Cardiac muscle cell (in vitro differentiated cells and primary cell): Measurements from ENCODE around the gene EIF4G3. TPM values are rescaled to one million over a fixed set of nuclear protein-coding genes. Genes with fewer than 3 reads are reported as not detected.

ENCODE experiments used
- DNase-seq, 2 donors: peaks; one replicate each; pipeline versions ENCODE4 v3.0.0 to v3.0.0-alpha.2; 2010 to 2017; ENCODE audit warnings: low read depth in 1 of 2, low spot score in 1 of 2
- H3K27ac ChIP-seq: fragments of 200-600 bp; sonication (generic); 2 replicates; pipeline ENCODE4 v1.5.1; 2016
- H3K27me3 ChIP-seq: fragments of 200-600 bp; sonication (generic); 2 replicates; pipeline ENCODE4 v1.6.0; 2016; ENCODE audit warnings: control low read depth
- H3K36me3 ChIP-seq: fragments of 200-600 bp; sonication (generic); 2 replicates; pipeline ENCODE4 v1.5.1; 2016; ENCODE audit warnings: control low read depth
- H3K4me1 ChIP-seq: fragments of 200-600 bp; sonication (generic); 2 replicates; pipeline ENCODE4 v1.8.1; 2017; ENCODE audit warnings: low read depth, mild to moderate bottlenecking, mixed run types
- H3K4me3 ChIP-seq: fragments of 200-600 bp; sonication (generic); 2 replicates; pipeline ENCODE4 v1.5.1; 2016; ENCODE audit warnings: mild to moderate bottlenecking
- H3K9me3 ChIP-seq: fragments of 200-600 bp; sonication (generic); 2 replicates; pipeline ENCODE4 v1.5.1; 2017; ENCODE audit warnings: low read depth, mild to moderate bottlenecking, control low read depth
- CTCF ChIP-seq: IDR thresholded peaks from 2 replicates; pipeline ENCODE4 v1.5.1; 2012; ENCODE audit warnings: low read depth, mild to moderate bottlenecking, low read length
- polyA plus RNA-seq: library from polyadenylated mRNA; unstranded; fragments of >200 nt; fragmentation: Nextera tagmentation; extraction: Ambion mirVana; gene quantifications from 2 replicates; pipeline ENCODE4 v1.2.1, GENCODE V29; 2016
- total RNA-seq: library from RNA; depleted of rRNA; stranded (reverse); fragments of >200 nt; gene quantifications from 2 replicates; pipeline ENCODE4 v1.2.3, GENCODE V29; 2016

The EIF4G3 gene
- total and polyA plus RNA-seq, 2 experiments from 2014 or later = 37.8 to 55.3 TPM

- no peak for TF ChIP-seq CTCF
- no peak for DNase-seq
- Histone ChIP-seq H3K4me1 (no peaks in the 10 kb centered on the region), H3K36me3 (no peaks in the 10 kb centered on the region), H3K27ac (no peak overlapping the region), H3K27me3 (no peaks in the 10 kb centered on the region), H3K4me3 (no peak overlapping the region), H3K9me3 (no peaks in the 10 kb centered on the region)
Measured at GRCh38 chr1:21034725-21035628, 141.7 kb downstream of the EIF4G3 start.

- Histone ChIP-seq H3K27ac (no peak overlapping the region), H3K4me1 (no peaks in the 10 kb centered on the region), H3K27me3 (no peaks in the 10 kb centered on the region), H3K36me3 (no peaks in the 10 kb centered on the region), H3K9me3 (no peaks in the 10 kb centered on the region), H3K4me3 (no peak overlapping the region)
- DNase-seq = no peak
- TF ChIP-seq CTCF = no peak
Measured at GRCh38 chr1:21032741-21033140, 144.0 kb downstream of the EIF4G3 start.

- H3K27ac ChIP-seq = no peak overlapping the region
- DNase-seq = no peak
- TF ChIP-seq CTCF = no peak
- no peaks in the 10 kb centered on the region for H3K9me3 ChIP-seq
- no peaks in the 10 kb centered on the region for H3K36me3 ChIP-seq
- H3K4me1 ChIP-seq = no peaks in the 10 kb centered on the region
- no peaks in the 10 kb centered on the region for H3K27me3 ChIP-seq
- H3K4me3 ChIP-seq = no peak overlapping the region
Measured at GRCh38 chr1:21030181-21030580, 146.5 kb downstream of the EIF4G3 start.

- TF ChIP-seq CTCF = no peak
- Histone ChIP-seq H3K4me1 (no peaks in the 10 kb centered on the region), H3K4me3 (no peak overlapping the region), H3K27ac (peak overlapping the region; percentile 17), H3K27me3 (no peaks in the 10 kb centered on the region), H3K36me3 (no peaks in the 10 kb centered on the region), H3K9me3 (no peaks in the 10 kb centered on the region)
- DNase-seq = no peak
Measured at GRCh38 chr1:21028520-21029145, 148.1 kb downstream of the EIF4G3 start.

- H3K36me3 ChIP-seq = no peaks in the 10 kb centered on the region
- no peak overlapping the region for H3K27ac ChIP-seq
- no peaks in the 10 kb centered on the region for H3K9me3 ChIP-seq
- DNase-seq = peak in 1 of 2 donors; percentile 53
- no peaks in the 10 kb centered on the region for H3K4me1 ChIP-seq
- H3K27me3 ChIP-seq = no peaks in the 10 kb centered on the region
- no peak for TF ChIP-seq CTCF
- no peak overlapping the region for H3K4me3 ChIP-seq
Measured at GRCh38 chr1:21027805-21028204, 148.9 kb downstream of the EIF4G3 start.
